ENCODE data around the gene KIAA1549. TPM values are rescaled to one million over a fixed set of nuclear protein-coding genes. Genes with fewer than 3 reads are reported as not detected.

KIAA1549 gene
- total and polyA plus RNA-seq, 2 of the 4 experiments (the other 2 are of a cell fraction) = 1.3 to 3.3 TPM

DNA sequence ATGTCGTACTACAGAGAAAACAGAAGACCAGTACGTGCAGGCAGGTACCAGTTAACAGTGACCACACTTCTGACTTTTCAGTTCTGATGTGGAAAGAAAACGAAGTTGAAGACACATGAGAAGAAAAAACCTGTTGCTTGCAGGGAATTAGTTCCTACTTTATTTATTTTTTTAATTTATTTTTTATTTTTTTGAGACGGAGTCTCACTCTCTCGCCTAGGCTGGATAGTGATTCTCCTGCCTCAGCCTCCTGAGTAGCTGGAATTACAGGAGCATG, 109.4 kb downstream of the KIAA1549 start:
- Histone ChIP-seq H4K8ac (ENCODE audit: low read depth in 2 of 2, low read length in 2 of 2) (no peak overlapping the region), H3K14ac (replicated peaks; ENCODE audit: low read depth, low read length) (no peak overlapping the region), H2BK5ac (ENCODE audit: low read depth, low read length, poor library complexity, severe bottlenecking) (no peak overlapping the region), H4K20me1 (ENCODE audit: insufficient read depth, low read length) (no peaks in the 10 kb centered on the region), H2AK9ac (replicated peaks; ENCODE audit: low read depth, low read length, poor library complexity) (no peak overlapping the region), H3K56ac (ENCODE audit: extremely low read depth, insufficient read depth, low read length) (no peak overlapping the region), H2AK5ac (ENCODE audit: low read depth, low read length) (no peak overlapping the region), H3K27ac (ENCODE audit: insufficient read depth, low read length) (no peak overlapping the region), H3K23ac (ENCODE audit: low read depth, low read length) (no peak overlapping the region), H4K5ac (ENCODE audit: low read depth, low read length) (no peak overlapping the region), H3K18ac (ENCODE audit: low read depth, low read length) (no peak overlapping the region), H2AFZ (replicated peaks; ENCODE audit: low read length, poor library complexity) (no peak overlapping the region), H3K9me3 (ENCODE audit: control insufficient read depth, insufficient read depth, low read length) (no peaks in the 10 kb centered on the region), H3K36me3 (ENCODE audit: control insufficient read depth, insufficient read depth, low read length) (peaks cover 13% of the 10 kb centered on the region), H3K4me3 (ENCODE audit: insufficient read depth, low read depth, low read length) (no peak overlapping the region), H3K79me1 (ENCODE audit: low read depth in 1 of 2, low read length in 2 of 2) (no peaks in the 10 kb centered on the region), H3K9me1 (ENCODE audit: insufficient read depth, low read length) (peaks cover 7% of the 10 kb centered on the region; the same call in 1 of the 2 replicates), H2BK15ac (ENCODE audit: low read depth, low read length) (no peak overlapping the region), H2BK20ac (ENCODE audit: low read depth, low read length) (no peak overlapping the region), H3K4me2 (ENCODE audit: low read depth, low read length) (no peak overlapping the region), H3K4ac (ENCODE audit: low read depth, low read length) (no peak overlapping the region), H4K91ac (ENCODE audit: insufficient read depth, low read depth, low read length) (no peak overlapping the region), H2BK120ac (ENCODE audit: low read depth, low read length) (no peak overlapping the region), H3K9ac (ENCODE audit: low read depth, low read length) (no peak overlapping the region), H3K27me3 (ENCODE audit: control insufficient read depth, insufficient read depth, low read length) (no peaks in the 10 kb centered on the region), H3K4me1 (ENCODE audit: control insufficient read depth, insufficient read depth, low read length) (peaks cover 8% of the 10 kb centered on the region; the same call in 1 of the 2 replicates)
- in situ Hi-C loops (cut with MboI; ENCODE audit: low sequenced_read_pairs) = no loop called here
- DNase-seq = no peak
- ATAC-seq (ENCODE audit: low read depth) = no peak
- no TSS peak for BruUV-seq (replicated peaks)
- ChIA-PET CTCF (no interaction called here), POLR2A (ENCODE audit: unreplicated experiment) (no interaction called here)
- intact Hi-C loops (cut with micrococcal nuclease) = no loop called here
- WGBS, 2 experiments (ENCODE audit: extremely low coverage in 2 of 2, insufficient read length in 1 of 2) = 93% methylated on average over 2 of the region's 5 CpGs; no CpG with 5 or more reads in 1 of the 2 experiments
- dilution Hi-C loops (cut with HindIII; ENCODE audit: low sequenced_read_pairs, unreplicated experiment) = no loop called here
- no peak for TF ChIP-seq CEBPB (IDR thresholded peaks at IDR 0.05; ENCODE audit: low read depth, low read length)
- no peak for TF ChIP-seq RFX5 (IDR thresholded peaks at IDR 0.05; ENCODE audit: low read depth, low read length)
- TF ChIP-seq RCOR1 (IDR thresholded peaks at IDR 0.05; ENCODE audit: insufficient replicate concordance, low read length) = no peak
- TF ChIP-seq, protein P1, sequence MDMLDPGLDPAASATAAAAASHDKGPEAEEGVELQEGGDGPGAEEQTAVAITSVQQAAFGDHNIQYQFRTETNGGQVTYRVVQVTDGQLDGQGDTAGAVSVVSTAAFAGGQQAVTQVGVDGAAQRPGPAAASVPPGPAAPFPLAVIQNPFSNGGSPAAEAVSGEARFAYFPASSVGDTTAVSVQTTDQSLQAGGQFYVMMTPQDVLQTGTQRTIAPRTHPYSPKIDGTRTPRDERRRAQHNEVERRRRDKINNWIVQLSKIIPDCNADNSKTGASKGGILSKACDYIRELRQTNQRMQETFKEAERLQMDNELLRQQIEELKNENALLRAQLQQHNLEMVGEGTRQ (IDR thresholded peaks at IDR 0.05; ENCODE audit: low read depth, low read length) = no peak
- no peak for TF ChIP-seq BHLHE40 (IDR thresholded peaks at IDR 0.05; ENCODE audit: low read depth, low read length)
- no peak for TF ChIP-seq MAFK (IDR thresholded peaks at IDR 0.05; ENCODE audit: low read depth, low read length)
- TF ChIP-seq, protein P2, sequence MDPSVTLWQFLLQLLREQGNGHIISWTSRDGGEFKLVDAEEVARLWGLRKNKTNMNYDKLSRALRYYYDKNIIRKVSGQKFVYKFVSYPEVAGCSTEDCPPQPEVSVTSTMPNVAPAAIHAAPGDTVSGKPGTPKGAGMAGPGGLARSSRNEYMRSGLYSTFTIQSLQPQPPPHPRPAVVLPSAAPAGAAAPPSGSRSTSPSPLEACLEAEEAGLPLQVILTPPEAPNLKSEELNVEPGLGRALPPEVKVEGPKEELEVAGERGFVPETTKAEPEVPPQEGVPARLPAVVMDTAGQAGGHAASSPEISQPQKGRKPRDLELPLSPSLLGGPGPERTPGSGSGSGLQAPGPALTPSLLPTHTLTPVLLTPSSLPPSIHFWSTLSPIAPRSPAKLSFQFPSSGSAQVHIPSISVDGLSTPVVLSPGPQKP (IDR thresholded peaks at IDR 0.05; ENCODE audit: borderline replicate concordance, low read depth, low read length) = no peak
- no peak for TF ChIP-seq RAD21 (IDR thresholded peaks at IDR 0.05; ENCODE audit: low read length)
- no peak for TF ChIP-seq FOS (IDR thresholded peaks at IDR 0.05; ENCODE audit: low read depth, low read length)
- TF ChIP-seq MXI1 (IDR thresholded peaks at IDR 0.05; ENCODE audit: borderline replicate concordance, low read depth, low read length) = no peak
- TF ChIP-seq, protein P3, sequence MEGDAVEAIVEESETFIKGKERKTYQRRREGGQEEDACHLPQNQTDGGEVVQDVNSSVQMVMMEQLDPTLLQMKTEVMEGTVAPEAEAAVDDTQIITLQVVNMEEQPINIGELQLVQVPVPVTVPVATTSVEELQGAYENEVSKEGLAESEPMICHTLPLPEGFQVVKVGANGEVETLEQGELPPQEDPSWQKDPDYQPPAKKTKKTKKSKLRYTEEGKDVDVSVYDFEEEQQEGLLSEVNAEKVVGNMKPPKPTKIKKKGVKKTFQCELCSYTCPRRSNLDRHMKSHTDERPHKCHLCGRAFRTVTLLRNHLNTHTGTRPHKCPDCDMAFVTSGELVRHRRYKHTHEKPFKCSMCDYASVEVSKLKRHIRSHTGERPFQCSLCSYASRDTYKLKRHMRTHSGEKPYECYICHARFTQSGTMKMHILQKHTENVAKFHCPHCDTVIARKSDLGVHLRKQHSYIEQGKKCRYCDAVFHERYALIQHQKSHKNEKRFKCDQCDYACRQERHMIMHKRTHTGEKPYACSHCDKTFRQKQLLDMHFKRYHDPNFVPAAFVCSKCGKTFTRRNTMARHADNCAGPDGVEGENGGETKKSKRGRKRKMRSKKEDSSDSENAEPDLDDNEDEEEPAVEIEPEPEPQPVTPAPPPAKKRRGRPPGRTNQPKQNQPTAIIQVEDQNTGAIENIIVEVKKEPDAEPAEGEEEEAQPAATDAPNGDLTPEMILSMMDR (conservative IDR thresholded peaks at IDR 0.05; ENCODE audit: low read depth, low read length) = no peak
- TF ChIP-seq SMC3 (IDR thresholded peaks at IDR 0.05; ENCODE audit: low read depth, low read length) = no peak
